Left lobe of liver (tissue), 2 donors: ENCODE data around the gene SLC18A2. TPM values are rescaled to one million over a fixed set of nuclear protein-coding genes. Genes with fewer than 3 reads are reported as not detected.
"Not testable (repeated sequence)": the region's sequence is repeated elsewhere in the genome, so short reads cannot be mapped to it uniquely, and the experiment has no call there.

Experiments used
- ATAC-seq: fragments of 200-7000 bp; cut with Tn5 transposase; one replicate; pipeline ENCODE4 v1.9.1; 2020; ENCODE audit warnings: mild to moderate bottlenecking, moderate library complexity
- DNase-seq: peaks from one replicate; pipeline ENCODE4 v3.0.0-alpha.2; 2020; ENCODE audit warnings: low spot score
- total RNA-seq: library from RNA; stranded (reverse); gene quantifications from one replicate; pipeline ENCODE4 v1.2.1, GENCODE V29; 2021
- donor health status: DM: no; HTN: no; CAD: no; lungs with moderate emphysema.
- donor health status: DM: no; HTN: yes; CAD: no.

Gene SLC18A2
- total RNA-seq, 1 donor from 2014 or later, result 0.15 TPM

- ATAC-seq, DNase-seq: not testable (repeated sequence)
Measured at GRCh38 chr10:117303451-117303850, 62.5 kb downstream of the SLC18A2 start.

GRCh38 chr10:117306674-117307073 lies 65.8 kb downstream of the SLC18A2 start:
- no peak for DNase-seq
- ATAC-seq, result no peak

GRCh38 chr10:117311261-117311660 lies 70.3 kb downstream of the SLC18A2 start:
- DNase-seq, result no peak
- no peak for ATAC-seq

- DNase-seq, result no peak
- ATAC-seq, result no peak
Measured at GRCh38 chr10:117312430-117312829, 71.5 kb downstream of the SLC18A2 start.

- DNase-seq, result no peak
- ATAC-seq, result no peak
Measured at GRCh38 chr10:117313641-117314040, 72.7 kb downstream of the SLC18A2 start.

- no peak for DNase-seq
Measured at GRCh38 chr10:117316701-117317100, 75.8 kb downstream of the SLC18A2 start.

GRCh38 chr10:117318909-117319308 lies 78.0 kb downstream of the SLC18A2 start:
- ATAC-seq (peak; percentile 39), DNase-seq (no peak)

More at GRCh38 chr10:117316701-117317100, 75.8 kb downstream of the SLC18A2 start:
- no peak for ATAC-seq

- ATAC-seq (peak; percentile 73), DNase-seq (no peak)
Measured at GRCh38 chr10:117320050-117320665, 79.2 kb downstream of the SLC18A2 start.

GRCh38 chr10:117322260-117322659 lies 81.3 kb downstream of the SLC18A2 start:
- DNase-seq, result no peak
- ATAC-seq, result peak; percentile 44

- DNase-seq, result no peak
- no peak for ATAC-seq
Measured at GRCh38 chr10:117324367-117324766, 83.5 kb downstream of the SLC18A2 start.

GRCh38 chr10:117327262-117327661 lies 86.3 kb downstream of the SLC18A2 start:
- DNase-seq, result no peak
- ATAC-seq, result no peak

Other genes starting within 250 kb of the SLC18A2 start
- 25.8 TPM for gene SHTN1, start 235.9 kb upstream of the SLC18A2 start, total RNA-seq
- gene VAX1, start 102.8 kb upstream of the SLC18A2 start, total RNA-seq, result not detected
- gene KCNK18, start 43.6 kb upstream of the SLC18A2 start, total RNA-seq, result not detected
- gene PDZD8, start 134.3 kb downstream of the SLC18A2 start, total RNA-seq, result 29.6 TPM